SHP77 treated with DMSO at 0.1 percent for 48 hours (cell line): ENCODE measurements around the gene SLC7A6.
A peak's percentile ranks its signal among the peaks of the same experiment; 100 is the strongest.

ENCODE experiments used
- DNase-seq: peaks from one replicate; lab custom pipeline; 2025; lab: John Stamatoyannopoulos, UW

SLC7A6 gene

GRCh38 chr16:68264128-68265077 is at the start of gene SLC7A6:
Gene SLC7A6 (plus strand): TSS chr16:68264526. CDS start chr16:68274727, 10,201 bp downstream.
- DNase-seq = peak; percentile 37

- DNase-seq = no peak
Measured at GRCh38 chr16:68214726-68215125, 49.6 kb upstream of the SLC7A6 start.

- DNase-seq = no peak
Measured at GRCh38 chr16:68215302-68215701, 49.0 kb upstream of the SLC7A6 start.

GRCh38 chr16:68216240-68216639 is 48.1 kb upstream of the SLC7A6 start:
- DNase-seq = no peak

- DNase-seq = no peak
Measured at GRCh38 chr16:68217506-68217905, 46.8 kb upstream of the SLC7A6 start.

GRCh38 chr16:68219725-68220351 is 44.5 kb upstream of the SLC7A6 start:
- DNase-seq = no peak

GRCh38 chr16:68223072-68223471 is 41.3 kb upstream of the SLC7A6 start:
- no peak for DNase-seq

- no peak for DNase-seq
Measured at GRCh38 chr16:68226116-68226515, 38.2 kb upstream of the SLC7A6 start.

GRCh38 chr16:68227183-68227793 is 37.0 kb upstream of the SLC7A6 start:
- DNase-seq = no peak

GRCh38 chr16:68227850-68228553 is 36.3 kb upstream of the SLC7A6 start:
- no peak for DNase-seq

- DNase-seq = no peak
Measured at GRCh38 chr16:68228652-68229051, 35.7 kb upstream of the SLC7A6 start.

GRCh38 chr16:68229431-68230175 is 34.7 kb upstream of the SLC7A6 start:
- no peak for DNase-seq

- DNase-seq = no peak
Measured at GRCh38 chr16:68230176-68230571, 34.2 kb upstream of the SLC7A6 start.

GRCh38 chr16:68230956-68231355 is 33.4 kb upstream of the SLC7A6 start:
- no peak for DNase-seq

GRCh38 chr16:68231384-68232136 is 32.8 kb upstream of the SLC7A6 start:
- DNase-seq = no peak

GRCh38 chr16:68232335-68232734 is 32.0 kb upstream of the SLC7A6 start:
- DNase-seq = no peak

GRCh38 chr16:68233085-68233834 is 31.1 kb upstream of the SLC7A6 start:
- DNase-seq = no peak

- no peak for DNase-seq
Measured at GRCh38 chr16:68233835-68234187, 30.5 kb upstream of the SLC7A6 start.

- DNase-seq = no peak
Measured at GRCh38 chr16:68234188-68235107, 29.9 kb upstream of the SLC7A6 start.
